Measurements from ENCODE around the gene TRAPPC3.

The TRAPPC3 gene

DNA sequence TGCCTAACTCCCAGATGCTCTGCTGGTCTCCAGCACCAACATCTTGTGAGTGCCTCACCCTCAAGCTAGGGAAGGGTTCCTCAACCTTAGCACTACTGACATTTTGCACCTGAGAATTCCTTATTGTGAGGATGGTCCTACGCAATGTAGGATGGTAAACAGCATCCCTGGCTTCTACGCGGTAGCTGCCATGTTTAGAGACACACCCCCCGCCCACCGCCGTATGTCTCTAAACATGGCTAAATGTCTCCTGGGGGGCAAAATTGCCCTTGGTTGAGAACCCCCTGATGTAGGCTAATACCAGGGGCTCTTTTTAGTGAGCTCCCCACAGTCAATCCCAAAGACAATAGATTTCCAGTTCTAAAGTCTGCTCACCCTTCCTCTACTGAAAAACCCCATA lies 4.2 kb upstream of the TRAPPC3 start:
- DNase-seq (ENCODE audit: low read depth): no peak

DNA sequence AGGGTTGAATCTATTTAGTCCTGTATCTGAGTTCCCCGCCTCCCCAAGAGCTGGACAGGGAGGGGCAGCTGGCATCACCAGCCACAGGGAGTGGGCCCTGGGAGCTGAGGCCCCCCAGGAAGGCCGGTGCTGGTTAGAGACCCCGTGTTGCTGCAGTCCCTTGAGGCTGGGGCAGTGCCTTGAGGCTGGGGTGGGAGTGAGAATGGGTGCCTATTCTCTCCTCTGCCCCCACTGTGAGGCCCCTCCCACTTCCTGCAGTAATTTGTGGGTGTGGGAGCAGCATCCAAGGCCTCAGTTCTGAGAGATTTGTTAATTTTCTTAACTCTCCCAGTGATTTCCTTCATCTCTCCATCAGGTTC lies 2.5 kb upstream of the TRAPPC3 start:
- no peak for DNase-seq (ENCODE audit: low read depth)

DNA sequence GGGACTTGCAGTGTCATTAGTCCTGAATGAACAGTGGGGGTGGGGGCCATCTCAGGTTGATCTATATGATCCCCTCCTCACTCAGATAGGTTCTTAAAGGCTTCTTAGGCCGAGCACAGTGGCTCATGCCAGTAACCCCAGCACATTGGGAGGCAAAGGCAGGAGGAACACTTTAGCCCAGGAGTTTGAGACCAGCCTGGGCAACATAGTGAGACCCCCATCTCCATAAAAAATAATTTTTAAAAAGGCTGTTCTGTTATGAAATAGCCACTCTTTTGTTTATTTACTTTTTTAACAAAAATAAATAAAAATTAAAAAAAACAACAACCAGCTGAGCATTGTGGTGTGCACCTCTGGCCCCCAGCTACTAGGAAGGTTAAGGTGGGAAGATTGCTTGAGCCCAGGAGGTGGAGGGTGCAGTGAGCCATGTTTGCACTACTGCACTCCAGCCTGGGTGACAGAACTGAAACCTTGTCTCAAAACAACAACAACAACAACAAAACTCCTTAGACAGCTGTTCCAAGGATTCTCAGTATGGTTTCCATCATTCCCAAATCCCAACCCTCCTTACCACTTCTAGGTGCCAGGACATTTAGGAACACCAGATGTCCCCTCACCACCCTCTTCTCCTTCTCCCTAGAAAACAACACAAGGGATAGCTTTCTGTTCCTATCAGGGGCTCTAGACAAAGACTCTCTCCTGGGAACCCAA lies 2.0 kb upstream of the TRAPPC3 start:
- DNase-seq (ENCODE audit: low read depth): no peak

DNA sequence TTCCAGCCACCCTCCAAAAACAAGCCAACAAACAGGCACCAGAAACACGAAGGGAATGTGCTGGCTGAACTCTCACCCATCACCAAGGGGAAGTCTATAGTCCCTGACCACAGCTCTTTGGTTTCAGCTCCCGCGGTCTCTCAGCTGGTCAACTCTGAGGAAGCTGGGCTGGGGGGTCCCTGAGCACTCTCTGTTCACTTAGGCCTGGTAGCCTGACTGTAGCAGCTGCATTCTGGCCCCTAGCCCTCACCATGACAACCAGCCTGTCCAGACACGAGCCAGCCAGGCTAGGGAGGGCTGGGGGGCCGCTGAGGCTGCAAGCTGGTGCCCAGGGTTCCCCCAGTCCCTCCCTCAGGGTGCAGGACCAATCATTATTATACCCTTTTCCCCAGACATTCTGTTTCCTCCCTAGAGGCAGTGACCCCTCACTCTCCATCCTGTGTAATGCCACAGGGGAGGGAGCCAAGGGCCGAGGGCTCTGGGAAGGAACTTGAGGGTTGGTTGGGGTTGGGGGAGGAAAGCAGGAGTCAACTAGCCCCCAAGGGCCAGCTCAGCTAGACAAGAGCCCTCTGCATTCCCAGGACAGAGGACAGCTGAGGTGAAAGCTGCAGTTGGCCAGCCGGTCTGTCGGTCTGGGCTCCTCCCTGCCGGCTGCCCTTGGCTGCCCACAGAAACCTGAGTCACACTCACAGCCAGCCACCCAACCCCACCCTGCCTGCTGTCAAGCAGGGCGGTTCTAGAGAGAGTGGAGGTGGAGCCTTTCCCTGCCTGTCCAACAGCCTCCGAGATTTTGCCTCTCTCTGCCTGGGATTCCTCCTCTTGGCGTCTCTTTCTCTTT lies 1.2 kb upstream of the TRAPPC3 start:
- DNase-seq (ENCODE audit: low read depth): peak; percentile 94

DNA sequence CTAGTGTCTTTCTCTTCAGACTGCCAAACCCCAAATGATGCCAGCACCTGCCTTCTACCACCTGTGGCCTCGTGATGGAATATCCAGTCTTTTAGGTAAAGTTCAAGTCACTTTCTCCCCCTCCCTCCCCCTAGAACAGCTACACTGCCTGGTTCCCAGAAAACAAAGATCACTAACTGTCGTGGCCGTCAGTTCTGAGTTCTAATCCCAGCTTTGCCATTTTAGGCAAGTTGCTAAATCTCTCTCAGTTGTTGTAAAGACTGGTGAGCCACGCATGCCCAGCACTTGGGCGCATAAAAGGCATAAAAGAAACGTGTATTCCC lies 648 bp upstream of the TRAPPC3 start:
- no peak for DNase-seq (ENCODE audit: low read depth)

DNA sequence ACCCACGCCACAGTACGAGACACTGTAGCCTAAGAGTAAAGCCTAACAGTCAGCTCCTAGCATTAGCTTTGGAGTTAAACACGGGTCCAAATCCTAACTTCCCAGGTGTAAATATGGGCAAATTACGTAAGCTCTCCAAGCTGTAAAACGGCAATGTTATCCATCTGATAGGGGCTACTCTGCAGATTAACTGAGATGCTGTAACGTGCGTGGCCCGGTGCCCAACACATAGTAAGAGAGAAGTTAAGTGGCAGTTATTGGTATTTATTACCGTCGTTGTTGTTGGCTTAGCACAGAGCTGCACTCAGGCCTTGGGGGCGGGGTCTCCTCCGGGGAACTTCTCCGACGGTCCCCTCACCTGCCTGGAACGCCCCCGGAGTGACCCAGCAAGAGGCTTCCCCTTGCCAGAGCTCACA lies 457 bp downstream of the TRAPPC3 start:
- DNase-seq (ENCODE audit: low read depth): no peak

DNA sequence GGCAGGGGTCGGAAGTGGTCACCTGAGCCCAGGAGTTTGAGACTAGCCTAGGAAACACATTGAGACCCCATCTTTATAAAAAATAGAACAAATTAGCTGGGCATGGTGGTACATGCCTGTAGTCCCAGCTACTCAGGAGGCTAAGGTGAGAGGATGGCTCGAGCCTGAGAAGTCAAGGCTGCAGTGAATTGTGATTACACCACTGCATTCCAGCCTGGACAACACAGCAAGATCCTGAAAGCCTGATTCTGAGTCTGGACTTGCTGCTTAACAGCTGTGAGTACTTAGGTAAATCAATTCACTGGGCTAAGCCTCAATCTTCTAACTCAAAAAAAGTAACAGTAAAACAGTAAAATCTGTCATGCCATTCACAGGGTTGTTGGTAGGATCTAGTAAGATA lies 4.9 kb downstream of the TRAPPC3 start:
- no peak for DNase-seq (ENCODE audit: low read depth)

DNA sequence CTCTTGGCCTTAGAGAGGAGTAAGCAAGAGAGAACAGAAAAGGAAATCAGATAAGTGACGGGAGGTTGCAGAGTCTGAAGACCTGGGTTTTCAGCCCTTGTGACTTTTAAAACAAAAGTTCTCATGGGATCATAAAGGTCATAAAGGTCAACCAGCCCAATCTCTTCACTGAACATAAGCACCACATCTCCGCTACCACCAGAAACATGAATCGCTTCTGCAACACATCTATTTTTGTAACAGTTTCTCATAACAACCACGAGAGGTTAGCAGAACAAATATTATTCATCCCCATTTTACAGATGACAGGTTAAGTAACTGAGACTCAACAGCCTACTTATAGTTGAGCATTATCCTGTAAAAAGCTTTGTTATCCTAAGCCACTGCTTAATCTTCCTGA lies 5.9 kb downstream of the TRAPPC3 start:
- DNase-seq (ENCODE audit: low read depth): no peak

DNA sequence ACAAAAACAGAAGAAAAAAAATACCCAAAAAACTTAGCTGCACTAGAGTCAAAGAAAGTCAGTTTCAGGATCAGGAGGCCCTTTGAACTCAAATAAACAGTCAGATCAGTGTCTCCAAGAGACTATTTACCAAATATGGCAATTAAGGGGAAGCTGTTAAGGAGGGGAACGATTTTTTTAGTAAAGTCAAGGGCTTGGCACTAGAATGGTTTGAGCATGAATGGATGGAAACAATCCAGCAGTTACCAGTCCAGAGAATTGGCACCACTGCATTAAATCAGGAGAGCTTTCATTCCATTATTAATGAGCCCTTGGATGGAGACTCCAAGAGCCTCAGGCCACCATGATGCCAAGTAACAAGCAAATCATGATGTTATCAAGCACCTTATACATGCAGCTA lies 7.2 kb downstream of the TRAPPC3 start:
- no peak for DNase-seq (ENCODE audit: low read depth)

DNA sequence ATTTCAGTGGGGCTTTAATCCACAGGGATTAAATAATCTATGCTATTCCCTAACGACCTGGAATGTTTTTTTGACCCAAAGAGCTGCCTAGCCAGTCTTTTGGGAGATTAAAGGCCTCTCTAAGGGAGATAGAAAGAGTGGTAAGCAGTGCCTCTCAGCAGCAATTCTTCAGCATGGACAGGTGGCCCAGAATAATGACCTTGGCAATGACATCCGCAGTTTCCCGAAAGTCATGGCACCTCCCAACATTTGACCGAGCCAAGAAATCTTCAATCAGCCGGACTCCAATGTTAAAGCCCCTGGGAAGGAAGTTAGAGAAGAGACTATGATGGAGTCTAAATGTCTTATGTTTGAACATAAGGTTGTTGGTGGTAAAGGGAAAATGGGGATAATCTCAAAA lies 9.8 kb downstream of the TRAPPC3 start:
- DNase-seq (ENCODE audit: low read depth): no peak

DNA sequence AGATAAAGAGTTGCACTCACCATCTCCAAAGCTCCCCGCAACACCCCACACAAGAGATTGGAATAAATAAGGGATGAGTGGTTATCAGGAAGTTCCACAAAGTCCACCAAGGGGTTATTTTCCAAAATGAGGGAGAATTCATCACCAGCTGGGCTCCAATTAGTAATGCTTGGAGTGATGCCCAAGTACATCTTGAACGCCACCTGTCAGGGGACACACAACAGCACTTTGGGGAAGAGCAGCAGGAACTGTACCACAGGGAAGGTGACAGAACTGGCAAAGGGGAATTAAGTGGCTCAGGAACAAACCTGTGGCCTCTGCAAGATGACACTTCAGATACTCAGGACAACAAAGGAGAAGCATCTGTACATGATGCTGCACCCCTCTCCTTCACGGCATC lies 11.5 kb downstream of the TRAPPC3 start:
- DNase-seq (ENCODE audit: low read depth): no peak

DNA sequence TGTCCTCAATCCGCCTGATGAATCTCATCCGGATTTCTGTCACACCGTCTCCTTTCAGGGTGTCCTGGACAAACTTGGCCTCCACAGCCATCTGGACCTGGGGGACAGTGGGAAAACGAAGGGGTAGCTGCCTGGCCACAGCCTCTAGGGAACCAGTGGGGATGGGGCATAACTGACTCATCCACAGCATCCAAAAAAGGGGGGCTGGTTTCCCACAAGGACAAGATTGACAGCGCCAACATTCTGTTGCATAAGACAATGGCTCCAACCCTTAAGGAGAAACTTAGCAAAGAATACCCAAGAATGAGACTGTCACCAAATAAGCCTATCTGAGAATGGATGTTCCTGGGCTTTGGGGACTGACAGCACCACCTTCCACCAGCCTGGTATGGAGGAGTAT lies 12.1 kb downstream of the TRAPPC3 start:
- DNase-seq (ENCODE audit: low read depth): no peak

DNA sequence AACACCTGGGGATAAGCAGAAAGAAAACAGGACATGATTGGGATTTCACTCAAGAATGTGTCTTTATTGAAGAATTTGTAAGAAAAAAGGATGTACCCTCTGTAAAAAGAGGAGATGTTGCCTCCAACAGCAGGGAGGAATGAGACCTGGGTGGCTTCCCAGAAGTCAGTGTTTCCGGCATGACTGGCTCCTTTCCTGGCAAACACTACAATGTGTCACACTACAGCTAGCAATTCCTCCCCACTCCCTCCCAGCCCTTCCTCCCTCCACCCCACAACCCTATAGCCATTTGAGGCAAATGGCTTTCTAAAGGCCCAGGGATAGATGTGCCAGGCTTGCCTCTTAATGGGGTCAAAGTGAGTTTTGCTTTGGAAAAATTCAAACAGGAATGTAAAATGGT lies 12.8 kb downstream of the TRAPPC3 start:
- peak; percentile 62 for DNase-seq (ENCODE audit: low read depth)

DNA sequence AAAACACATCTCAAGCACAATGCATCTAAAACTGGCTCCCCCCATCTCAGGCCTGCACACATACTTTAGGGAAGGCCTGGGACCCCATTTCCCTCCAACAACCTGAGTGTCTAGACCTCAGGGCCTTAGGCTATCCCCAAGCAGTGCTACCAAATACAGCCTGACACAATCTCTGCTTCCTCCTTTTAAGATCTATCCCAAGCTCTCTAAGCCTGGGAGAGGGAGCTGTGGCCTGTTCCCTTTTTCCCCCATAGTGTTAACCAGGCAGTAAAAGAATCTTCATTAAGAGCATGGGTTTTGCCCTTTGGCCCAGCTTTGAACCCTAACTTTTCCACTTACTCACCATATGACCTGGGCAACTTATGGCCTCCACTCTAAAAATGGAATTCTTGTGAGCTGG lies 13.5 kb downstream of the TRAPPC3 start:
- DNase-seq (ENCODE audit: low read depth): no peak

DNA sequence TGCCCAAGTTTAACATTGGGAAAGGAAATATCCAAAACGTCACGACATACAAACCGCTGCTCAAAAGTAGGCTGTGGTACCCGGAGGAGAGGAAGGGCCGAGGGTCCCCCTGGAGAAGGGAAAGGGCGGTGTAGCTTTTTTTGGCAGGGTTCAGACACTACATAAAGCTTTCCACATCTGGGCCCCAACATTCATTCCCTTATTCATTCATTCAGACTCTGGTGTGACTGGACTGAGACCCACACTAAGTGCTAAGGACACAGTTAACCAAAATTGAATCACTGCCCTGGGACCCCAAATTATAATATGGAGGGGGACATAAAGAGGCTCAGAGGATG lies 14.0 kb downstream of the TRAPPC3 start:
- DNase-seq (ENCODE audit: low read depth): no peak

DNA sequence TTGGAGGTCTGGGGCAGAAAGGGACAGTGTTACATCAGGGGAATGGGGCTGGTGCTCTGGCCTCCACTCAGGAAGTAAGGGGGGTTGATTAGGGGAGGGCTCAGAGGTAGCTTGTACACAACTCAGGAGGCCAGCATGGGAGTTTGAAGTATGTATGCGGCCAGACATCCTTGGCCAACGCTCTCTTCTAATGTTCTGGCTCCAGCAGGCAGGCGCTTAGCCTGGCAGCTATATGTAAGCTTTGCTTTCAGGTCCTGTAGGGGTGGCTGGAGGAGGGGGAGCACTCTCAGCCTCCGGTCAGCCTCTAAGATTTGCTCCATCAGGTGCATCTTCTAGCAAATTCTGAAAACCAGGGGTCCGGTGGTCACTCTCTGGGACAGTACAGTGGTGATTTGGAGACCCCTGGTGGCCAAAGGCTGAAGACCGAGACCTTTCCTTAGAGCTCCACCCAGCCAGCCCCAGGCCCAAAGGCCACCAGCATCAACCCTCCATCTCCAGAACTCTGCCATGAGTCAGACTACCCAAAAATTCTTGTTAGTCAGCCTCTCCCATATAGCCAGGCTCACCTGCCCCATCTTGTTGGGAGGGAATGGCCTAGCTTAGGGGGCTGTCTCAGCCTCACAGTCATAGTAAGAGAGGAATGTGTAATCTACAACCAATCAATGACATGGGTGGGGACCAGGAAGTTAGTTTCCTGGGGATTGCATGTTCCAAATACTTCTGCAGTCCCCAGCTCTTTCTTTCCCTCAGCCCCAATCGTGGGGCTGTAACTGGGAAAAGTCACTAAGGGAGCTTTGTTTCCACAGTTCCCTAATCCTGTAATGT lies 14.6 kb downstream of the TRAPPC3 start:
- peak; percentile 47 for DNase-seq (ENCODE audit: low read depth)

DNA sequence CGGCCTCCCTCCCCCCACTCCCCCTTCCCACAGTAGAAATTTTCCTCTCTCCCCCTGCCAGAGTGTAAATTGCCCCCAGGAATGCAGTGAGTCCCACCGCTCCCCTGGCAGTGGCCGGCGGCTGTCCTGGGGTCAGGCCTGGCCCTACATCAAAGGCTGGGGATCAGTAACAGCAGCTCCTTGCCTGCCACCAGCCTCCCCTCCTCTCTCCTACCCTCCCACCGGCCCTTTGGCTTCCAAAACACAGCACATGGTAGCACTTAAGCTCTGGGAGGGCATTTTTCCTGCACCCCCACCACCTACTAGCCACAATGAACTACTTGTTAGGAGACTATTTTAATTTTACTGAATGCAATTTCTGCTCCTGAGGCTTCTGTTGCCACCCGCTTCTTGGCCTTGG lies 15.3 kb downstream of the TRAPPC3 start:
- DNase-seq (ENCODE audit: low read depth): no peak

DNA sequence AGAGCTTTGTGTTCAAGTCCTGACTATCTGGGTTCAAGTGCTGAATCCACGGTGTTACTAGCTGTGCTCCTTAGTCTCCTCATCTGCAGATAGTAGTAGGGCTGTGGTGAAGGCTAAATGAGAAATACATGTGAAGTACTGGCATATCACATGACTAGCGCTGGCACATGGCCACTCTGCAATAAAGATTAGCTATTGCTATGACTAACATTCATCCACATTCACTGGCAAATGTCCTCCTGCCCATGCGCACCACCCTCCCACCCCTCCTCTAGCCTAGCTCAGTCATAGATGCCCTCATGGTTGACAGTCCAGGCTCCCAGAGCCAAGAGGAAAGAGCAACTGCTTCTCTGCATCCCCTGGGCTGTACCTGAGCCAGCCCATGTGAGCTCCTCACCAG lies 15.8 kb downstream of the TRAPPC3 start:
- peak; percentile 93 for DNase-seq (ENCODE audit: low read depth)

DNA sequence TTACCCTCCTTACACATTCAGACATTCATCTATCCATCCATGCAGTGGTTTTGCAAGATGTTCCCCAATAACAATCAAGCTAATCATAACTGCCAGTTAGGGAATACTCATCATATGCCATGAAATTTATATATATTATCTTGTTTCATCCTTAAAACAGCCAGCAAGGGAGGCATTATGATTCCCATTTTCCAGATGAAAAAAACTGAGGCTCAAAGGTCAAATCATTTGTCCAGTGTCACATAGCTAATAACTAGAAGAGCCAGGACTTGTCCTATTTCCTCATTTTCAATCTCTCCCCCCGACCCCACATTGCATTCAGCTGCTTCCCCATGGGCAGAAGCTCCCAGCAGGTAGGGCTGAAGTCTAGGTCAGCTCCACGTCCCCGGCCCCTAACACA lies 17.3 kb downstream of the TRAPPC3 start:
- DNase-seq (ENCODE audit: low read depth): no peak

DNA sequence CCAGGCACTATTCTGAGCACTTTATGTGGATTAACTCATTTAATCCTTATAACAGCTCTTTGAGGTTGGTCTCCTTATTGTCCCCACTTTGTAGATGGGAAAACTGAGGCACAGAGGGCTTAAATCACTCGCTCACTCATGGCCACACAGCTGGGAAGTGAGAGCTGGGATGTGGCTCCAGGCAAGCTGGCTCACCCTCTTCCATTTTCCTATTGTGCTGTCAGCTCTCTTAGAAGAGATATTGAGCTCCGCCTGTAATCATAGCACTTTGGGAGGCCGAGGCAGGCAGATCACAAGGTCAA lies 20.4 kb downstream of the TRAPPC3 start:
- no peak for DNase-seq (ENCODE audit: low read depth)

DNA sequence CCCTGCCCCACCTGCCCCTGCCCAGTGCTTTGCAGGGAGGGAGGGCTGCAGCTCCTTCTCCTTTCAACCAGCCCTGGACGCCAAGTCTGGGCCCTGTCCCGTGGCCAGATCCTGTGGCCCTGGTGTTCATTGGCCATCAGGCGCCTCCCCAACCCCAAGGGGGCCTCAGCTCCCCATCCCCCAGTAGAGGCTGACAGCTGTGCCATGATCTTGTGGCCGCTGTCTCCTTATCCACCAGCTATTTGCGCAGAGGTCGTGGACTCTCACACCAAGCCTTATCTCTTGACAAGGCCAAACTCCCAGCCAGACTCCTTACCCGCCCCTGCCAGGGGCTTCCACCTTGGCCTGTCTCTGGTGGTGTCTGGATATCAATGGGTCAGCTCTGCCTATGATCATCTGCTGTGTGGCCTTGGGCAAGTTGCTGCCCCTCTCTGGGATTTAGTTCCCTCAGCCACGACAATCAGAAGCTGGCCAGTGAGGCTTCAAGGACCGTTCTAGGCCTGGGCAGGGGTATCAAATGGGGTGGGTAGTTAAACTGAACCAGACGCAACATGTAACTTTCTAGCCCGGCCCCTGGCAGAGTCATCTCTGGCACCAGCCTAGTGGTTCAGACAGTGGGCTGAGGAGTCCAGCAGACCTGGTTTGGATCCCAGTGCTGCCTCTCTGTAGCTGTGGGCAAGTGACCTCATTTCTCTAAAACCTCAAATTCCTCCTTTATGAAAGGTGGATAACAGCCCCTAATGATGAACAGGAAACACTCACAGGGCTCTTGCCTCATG lies 21.0 kb downstream of the TRAPPC3 start:
- no peak for DNase-seq (ENCODE audit: low read depth)

DNA sequence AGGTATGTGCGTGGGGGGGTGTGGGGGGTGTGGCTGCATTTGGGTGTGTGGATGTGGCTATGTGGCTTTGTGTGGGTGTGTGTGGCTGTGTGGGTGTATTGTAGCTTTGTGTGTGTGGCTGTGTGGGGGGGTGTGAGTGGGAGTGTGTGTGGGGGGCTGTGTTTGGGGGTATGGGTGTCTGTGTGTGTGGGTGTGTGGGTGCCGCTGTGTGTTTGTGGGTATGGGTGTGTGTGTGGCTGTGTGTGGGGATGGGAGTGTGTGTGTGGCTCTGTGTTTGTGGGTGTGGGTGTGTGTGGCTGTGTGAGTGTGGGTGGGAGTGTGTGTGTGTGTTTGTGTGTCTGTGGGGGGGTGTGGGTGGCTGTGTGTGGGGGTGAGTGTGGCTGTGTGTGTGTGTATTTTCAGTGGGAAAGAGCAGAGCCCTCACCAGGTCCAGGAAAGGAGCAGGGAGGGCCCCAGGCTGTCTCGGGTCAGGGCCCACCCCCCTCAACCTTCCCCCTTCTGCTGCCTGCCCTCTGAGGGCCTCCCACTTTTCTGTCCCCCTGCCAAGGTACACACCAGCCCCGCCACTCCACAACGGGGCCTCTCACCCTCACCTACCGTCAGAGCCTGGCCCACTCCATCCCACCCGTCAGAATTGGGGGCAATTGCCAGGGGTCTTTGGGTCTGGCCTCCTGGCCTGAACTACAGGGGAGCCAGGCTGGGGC lies 22.3 kb downstream of the TRAPPC3 start:
- DNase-seq (ENCODE audit: low read depth): no peak
